Upper lobe of left lung (tissue), 6 donors: ENCODE results near the gene EML2. TPM values are rescaled to one million over a fixed set of nuclear protein-coding genes. Genes with fewer than 3 reads are reported as not detected.

ENCODE experiments used
- ATAC-seq, 2 donors: fragments of 200-7000 bp; cut with Tn5 transposase; one replicate each; pipeline ENCODE4 v1.9.1; 2022; ENCODE audit warnings: mild to moderate bottlenecking in 2 of 2, moderate library complexity in 2 of 2; ENCODE audit not compliant: low FRiP score in 2 of 2
- DNase-seq, 2 donors: peaks; one replicate each; pipeline ENCODE4 v3.0.0-alpha.2; 2019 to 2020
- H3K27ac ChIP-seq, 4 donors: fragments of 200-600 bp; sonication (generic); one replicate each; pipeline ENCODE4 v1.5.1; 2016 to 2019
- H3K27me3 ChIP-seq, 4 donors: fragments of 200-600 bp; sonication (generic); one replicate each; pipeline ENCODE4 v1.5.1; 2017 to 2019
- H3K36me3 ChIP-seq, 4 donors: fragments of 200-600 bp; sonication (generic); one replicate each; pipeline ENCODE4 v1.5.1; 2016 to 2019
- H3K4me1 ChIP-seq, 4 donors: fragments of 200-600 bp; sonication (generic); one replicate each; pipeline ENCODE4 v1.5.1; 2018 to 2019
- H3K4me3 ChIP-seq, 4 donors: fragments of 200-600 bp; sonication (generic); one replicate each; pipeline ENCODE4 v1.5.1; 2017 to 2019; ENCODE audit warnings: mild to moderate bottlenecking in 2 of 4, moderate library complexity in 1 of 4
- H3K9me3 ChIP-seq, 4 donors: fragments of 200-600 bp; sonication (generic); one replicate each; pipeline ENCODE4 v1.5.1; 2018 to 2019
- EP300 ChIP-seq, 4 donors: sonication (generic); formaldehyde crosslinking; IDR thresholded peaks; one replicate each; pipeline ENCODE4 v1.5.1; 2017; ENCODE audit warnings: antibody characterized with exemption in 4 of 4, control low read depth in 2 of 4
- POLR2A ChIP-seq, 4 donors: fragments of 450-650 bp; IDR thresholded peaks; one replicate each; pipeline ENCODE4 v1.5.1; 2016 to 2017; ENCODE audit warnings: antibody characterized with exemption in 4 of 4, mild to moderate bottlenecking in 2 of 4
- POLR2AphosphoS5 ChIP-seq, 2 donors: sonication (generic); formaldehyde crosslinking; IDR thresholded peaks; one replicate each; pipeline ENCODE4 v1.5.1; 2017; ENCODE audit warnings: antibody characterized with exemption in 2 of 2
- WGBS, 2 donors: methylation state at CpG; one replicate each; pipeline ENCODE4 v1.1.5; 2017 to 2018; 5-methylcytosine and 5-hydroxymethylcytosine counted together
- total RNA-seq, 6 donors: library from RNA; depleted of rRNA in 4 of 6; stranded (reverse); fragments of >200 nt in 4 of 6; gene quantifications; one replicate each; pipeline versions ENCODE4 v1.1.0 to v1.2.1, GENCODE V29; 2016 to 2021
- TF ChIP-seq, protein P1 (sequence below), 6 experiments: fragments of 450-650 bp in 4 of 6; fragments of 200-600 bp in 2 of 6; sonication (generic) in 2 of 6; IDR thresholded peaks; one replicate each; pipeline ENCODE4 v1.5.1; 2016 to 2019; ENCODE audit warnings: antibody characterized with exemption in 6 of 6
- donor health status: DM: no; HTN: no; CAD: no; lungs with moderate emphysema.
- donor health status: DM: no; HTN: yes; CAD: no; lungs with severe emphysema.

EML2 gene
- total RNA-seq, 6 donors from 2014 or later = 34.1 to 70.2 (median 48.2) TPM

DNA sequence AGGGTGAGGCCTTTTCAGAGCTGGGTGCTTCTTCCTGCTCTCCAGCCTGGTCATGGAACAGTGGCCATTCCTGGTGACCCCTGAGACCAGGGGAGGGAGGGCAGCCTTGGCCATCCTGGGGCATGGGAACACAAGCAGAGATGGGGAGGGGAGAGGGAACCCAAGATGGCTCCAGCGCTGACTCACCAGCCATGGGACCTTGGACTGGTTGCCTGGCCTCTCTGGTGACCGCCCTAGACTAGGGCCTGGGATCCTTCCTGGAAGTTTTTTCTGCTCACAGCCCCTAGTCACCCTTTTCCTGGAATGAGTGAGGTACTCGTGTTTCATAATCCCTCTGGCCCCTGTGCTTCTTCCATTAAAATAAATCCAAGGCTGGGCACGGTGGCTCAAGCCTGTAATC, 51.3 kb downstream of the EML2 start:
- H3K9me3 ChIP-seq = no peaks in the 10 kb centered on the region
- H3K4me3 ChIP-seq = no peak overlapping the region
- no peak for ATAC-seq
- H3K27ac ChIP-seq = peak overlapping the region in 1 of 4 donors; percentile 1
- DNase-seq = no peak
- H3K36me3 ChIP-seq = peaks cover 0 to 27% (median 4%) of the 10 kb centered on the region in 4 donors
- 66 to 85% methylated on average over 4 of the region's 4 CpGs for WGBS, 2 donors
- peaks cover 13 to 40% (median 28%) of the 10 kb centered on the region in 4 donors for H3K4me1 ChIP-seq
- peaks cover 0 to 2% (median 0%) of the 10 kb centered on the region in 4 donors for H3K27me3 ChIP-seq
- TF ChIP-seq POLR2A (IDR thresholded peaks at IDR 0.05) (no peak), POLR2AphosphoS5 (IDR thresholded peaks at IDR 0.05) (no peak)
- TF ChIP-seq, protein P1, sequence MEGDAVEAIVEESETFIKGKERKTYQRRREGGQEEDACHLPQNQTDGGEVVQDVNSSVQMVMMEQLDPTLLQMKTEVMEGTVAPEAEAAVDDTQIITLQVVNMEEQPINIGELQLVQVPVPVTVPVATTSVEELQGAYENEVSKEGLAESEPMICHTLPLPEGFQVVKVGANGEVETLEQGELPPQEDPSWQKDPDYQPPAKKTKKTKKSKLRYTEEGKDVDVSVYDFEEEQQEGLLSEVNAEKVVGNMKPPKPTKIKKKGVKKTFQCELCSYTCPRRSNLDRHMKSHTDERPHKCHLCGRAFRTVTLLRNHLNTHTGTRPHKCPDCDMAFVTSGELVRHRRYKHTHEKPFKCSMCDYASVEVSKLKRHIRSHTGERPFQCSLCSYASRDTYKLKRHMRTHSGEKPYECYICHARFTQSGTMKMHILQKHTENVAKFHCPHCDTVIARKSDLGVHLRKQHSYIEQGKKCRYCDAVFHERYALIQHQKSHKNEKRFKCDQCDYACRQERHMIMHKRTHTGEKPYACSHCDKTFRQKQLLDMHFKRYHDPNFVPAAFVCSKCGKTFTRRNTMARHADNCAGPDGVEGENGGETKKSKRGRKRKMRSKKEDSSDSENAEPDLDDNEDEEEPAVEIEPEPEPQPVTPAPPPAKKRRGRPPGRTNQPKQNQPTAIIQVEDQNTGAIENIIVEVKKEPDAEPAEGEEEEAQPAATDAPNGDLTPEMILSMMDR (IDR thresholded peaks at IDR 0.05) = no peak

DNA sequence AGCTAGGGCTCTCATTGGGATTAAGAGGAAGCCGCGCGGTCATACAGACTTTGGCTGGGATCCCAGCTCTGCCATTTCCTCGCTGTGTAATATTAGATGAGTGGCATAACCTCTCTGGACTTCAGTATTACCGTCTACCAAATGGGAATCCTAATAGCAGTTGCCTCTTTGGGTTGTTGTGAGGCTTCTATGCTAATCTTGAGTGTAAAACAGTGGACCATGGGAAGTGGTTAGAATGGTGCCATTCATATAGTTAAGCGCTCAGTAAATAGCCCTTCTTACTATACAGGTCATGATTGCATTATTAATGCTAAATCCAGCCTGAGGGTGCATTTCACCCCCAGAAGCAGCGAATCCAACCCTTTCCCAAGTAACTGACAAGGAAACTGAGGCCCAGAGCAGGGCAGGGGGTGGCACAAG, 54.0 kb downstream of the EML2 start:
- peak overlapping the region in 3 of 4 donors; percentile 74 to 75 (median 75) for H3K4me3 ChIP-seq
- peaks cover 0 to 11% (median 0%) of the 10 kb centered on the region in 4 donors for H3K36me3 ChIP-seq
- WGBS, 2 donors = 14 to 35% methylated on average over 7 of the region's 7 CpGs
- peak overlapping the region; percentile 86 to 99 (median 97) for H3K27ac ChIP-seq
- TF ChIP-seq EP300 (IDR thresholded peaks at IDR 0.05) (no peak), POLR2AphosphoS5 (IDR thresholded peaks at IDR 0.05) (no peak), POLR2A (IDR thresholded peaks at IDR 0.05) (no peak)
- TF ChIP-seq, protein P1 (IDR thresholded peaks at IDR 0.05) = no peak
- H3K27me3 ChIP-seq = no peaks in the 10 kb centered on the region
- H3K9me3 ChIP-seq = no peaks in the 10 kb centered on the region
- H3K4me1 ChIP-seq = peaks cover 7 to 19% (median 14%) of the 10 kb centered on the region in 4 donors
- ATAC-seq = no peak
- no peak for DNase-seq

DNA sequence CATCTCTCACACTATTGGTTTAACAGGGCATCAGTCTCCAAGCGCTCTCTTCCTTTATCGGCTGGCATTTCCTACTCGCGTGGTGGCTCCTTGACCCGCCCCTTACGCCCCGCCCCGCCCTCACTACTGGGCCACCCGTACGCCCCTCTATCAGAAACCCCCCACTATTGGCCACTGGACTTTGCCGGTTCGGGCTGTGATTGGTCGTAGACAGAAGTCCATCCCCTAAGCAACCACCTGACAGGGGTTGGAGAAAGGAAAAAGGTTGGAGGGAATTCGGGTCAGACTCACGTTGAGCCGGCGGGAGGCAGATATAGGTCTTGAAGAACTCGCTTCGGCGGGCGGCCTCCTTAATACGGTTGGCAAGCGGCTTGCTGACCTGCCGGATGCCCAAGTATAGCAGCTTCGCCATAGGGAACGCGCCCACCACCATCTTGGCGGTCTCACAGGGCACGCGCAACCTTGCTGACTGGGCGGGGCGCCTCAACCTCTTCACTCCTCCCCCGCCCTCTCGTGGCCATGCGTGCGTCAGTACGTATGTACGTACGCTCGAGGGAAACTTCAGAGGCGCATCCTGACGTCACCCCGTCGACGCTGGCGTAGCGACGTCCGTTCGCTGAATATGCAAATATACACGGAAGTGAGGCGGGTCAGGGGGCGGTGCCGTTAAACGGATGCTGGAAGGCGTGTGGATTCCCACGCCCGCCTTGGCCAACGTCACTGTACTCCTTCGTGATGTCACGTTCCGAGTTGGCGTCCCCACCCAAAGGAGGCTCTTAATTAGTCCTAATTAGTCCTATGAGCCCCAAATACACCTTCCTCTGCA, 54.7 kb downstream of the EML2 start, which contains the start of gene OPA3:
Gene OPA3, minus strand, starts transcription at position 471 of the 826 bp plus-strand sequence. Its CDS starts 38 bp downstream, at position 433.
- H3K27ac ChIP-seq = peak within 1 kb of the TSS; percentile 86 to 99 (median 97)
- H3K27me3 ChIP-seq = no peaks in the 10 kb centered on the region
- H3K9me3 ChIP-seq = no peaks in the 10 kb centered on the region
- DNase-seq (peak; percentile 98 to 100), ATAC-seq (peak; percentile 98 to 99)
- peaks cover 0 to 7% (median 0%) of the 10 kb centered on the region in 4 donors for H3K36me3 ChIP-seq
- peaks cover 7 to 19% (median 14%) of the 10 kb centered on the region in 4 donors for H3K4me1 ChIP-seq
- 0% methylated on average over 30 to 43 of the region's 63 CpGs for WGBS, 2 donors
- H3K4me3 ChIP-seq = peak within 1 kb of the TSS; percentile 32 to 75 (median 74)
- TF ChIP-seq POLR2A (IDR thresholded peaks at IDR 0.05) (peak in 3 of 4 donors; percentile 46 to 77 (median 75)), EP300 (IDR thresholded peaks at IDR 0.05) (peak in 3 of 4 donors; percentile 24 to 95 (median 50)), POLR2AphosphoS5 (IDR thresholded peaks at IDR 0.05) (peak; percentile 93 to 96)
- TF ChIP-seq, protein P1 (IDR thresholded peaks at IDR 0.05) = peak in 5 of 6 experiments; percentile 8 to 65 (median 39)

DNA sequence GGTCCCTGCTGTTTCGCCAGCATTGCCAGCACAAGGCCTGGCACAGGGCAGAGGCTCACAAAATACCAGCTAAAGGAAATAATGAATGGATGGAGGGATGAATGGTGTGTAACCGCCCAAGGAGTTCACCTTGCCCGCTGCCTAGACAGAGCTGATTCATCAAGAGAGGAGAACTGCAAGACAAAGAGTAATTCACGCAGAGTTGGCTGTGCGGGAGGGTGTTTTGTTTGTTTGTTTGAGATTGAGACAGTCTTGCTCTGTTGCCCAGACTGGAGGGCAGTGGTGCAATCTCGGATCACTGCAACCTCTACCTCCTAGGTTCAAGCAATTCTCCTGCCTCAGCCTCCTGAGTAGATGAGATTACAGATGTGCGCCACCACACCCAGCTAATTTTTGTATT, 57.6 kb downstream of the EML2 start:
- 92 to 97% methylated on average over 7 of the region's 7 CpGs for WGBS, 2 donors
- Histone ChIP-seq H3K27ac (no peak overlapping the region), H3K36me3 (no peaks in the 10 kb centered on the region), H3K9me3 (no peaks in the 10 kb centered on the region), H3K4me3 (no peak overlapping the region), H3K27me3 (no peaks in the 10 kb centered on the region), H3K4me1 (peaks cover 21 to 39% (median 26%) of the 10 kb centered on the region in 4 donors)
- TF ChIP-seq POLR2AphosphoS5 (IDR thresholded peaks at IDR 0.05) (no peak), EP300 (IDR thresholded peaks at IDR 0.05) (no peak), POLR2A (IDR thresholded peaks at IDR 0.05) (no peak)
- TF ChIP-seq, protein P1 (IDR thresholded peaks at IDR 0.05) = no peak
- DNase-seq = no peak
- no peak for ATAC-seq
